H1 (cell line): ENCODE data around the gene TNFRSF18. TPM values are rescaled to one million over a fixed set of nuclear protein-coding genes. Genes with fewer than 3 reads are reported as not detected.

Experiments used
- CTCF ChIA-PET: fragments of 300-600 bp; sonication (Branson Sonifier 250); formaldehyde crosslinking; loops from one replicate; lab custom pipeline; 2021; ENCODE audit not compliant: partially characterized antibody; lab: Charles Lee
- POLR2A ChIA-PET: fragments of 300-600 bp; sonication (Branson Sonifier 250); formaldehyde crosslinking; loops from one replicate; lab custom pipeline; 2021; ENCODE audit warnings: inconsistent platforms; ENCODE audit not compliant: partially characterized antibody; lab: Charles Lee
- DNase-seq, 2 experiments: peaks; one replicate each; pipeline versions ENCODE4 v3.0.0 to v3.0.0-alpha.2; 2010 to 2022; ENCODE audit warnings: low spot score in 2 of 2, low read depth in 1 of 2, mixed read lengths in 1 of 2
- FAIRE-seq: peaks from 2 replicates; lab custom pipeline; 2011; peaks lifted over from hg19 to GRCh38; lab: Jason Lieb, UNC
- H2AFZ ChIP-seq: 2 replicates; pipeline ENCODE4 v1.8.1; 2012; ENCODE audit warnings: low read length, inconsistent platforms
- H2AK5ac ChIP-seq: 2 replicates; pipeline ENCODE4 v1.6.1; 2013; ENCODE audit warnings: low read depth, low read length
- H2BK120ac ChIP-seq: replicated peaks from 2 replicates; pipeline ENCODE3; 2013; ENCODE audit warnings: low read depth, low read length, inconsistent platforms
- H2BK12ac ChIP-seq: 2 replicates; pipeline ENCODE4 v1.6.1; 2013; ENCODE audit warnings: low read depth, low read length
- H2BK15ac ChIP-seq: 2 replicates; pipeline ENCODE4 v1.6.1; 2013; ENCODE audit warnings: low read length
- H2BK20ac ChIP-seq: 2 replicates; pipeline ENCODE4 v1.6.1; 2013; ENCODE audit warnings: low read length
- H2BK5ac ChIP-seq: 2 replicates; pipeline ENCODE4 v1.6.1; 2013; ENCODE audit warnings: low read depth, low read length
- H3K14ac ChIP-seq: 2 replicates; pipeline ENCODE4 v1.6.1; 2013; ENCODE audit warnings: inconsistent platforms; ENCODE audit not compliant: insufficient read length
- H3K18ac ChIP-seq: 2 replicates; pipeline ENCODE4 v1.6.1; 2013; ENCODE audit warnings: low read length; ENCODE audit errors: extremely low read depth
- H3K23ac ChIP-seq: 2 replicates; pipeline ENCODE4 v1.6.1; 2013; ENCODE audit warnings: inconsistent platforms; ENCODE audit not compliant: insufficient read length
- H3K23me2 ChIP-seq: 2 replicates; pipeline ENCODE4 v1.6.1; 2013; ENCODE audit warnings: low read depth, low read length
- H3K27ac ChIP-seq: 2 replicates; pipeline ENCODE4 v1.6.1; 2011; ENCODE audit warnings: low read depth, low read length, inconsistent platforms
- H3K27me3 ChIP-seq, 4 experiments: replicated peaks in 1 of 4; 1 replicate in 1 of 4; 2 replicates in 3 of 4; pipeline versions ENCODE4 v1.6.1 to v1.8.1; 2011 to 2013; ENCODE audit warnings: low read length in 3 of 4, mild to moderate bottlenecking in 3 of 4, inconsistent platforms in 2 of 4, mixed read lengths in 2 of 4, moderate library complexity in 1 of 4; ENCODE audit not compliant: control insufficient read depth in 3 of 4, insufficient read depth in 3 of 4; ENCODE audit errors: extremely low read depth in 1 of 4
- H3K36me3 ChIP-seq, 4 experiments: 2 replicates each; pipeline versions ENCODE4 v1.6.1 to v1.8.1; 2011 to 2013; ENCODE audit warnings: mild to moderate bottlenecking in 4 of 4, low read length in 3 of 4, moderate library complexity in 2 of 4, control low read depth in 1 of 4, inconsistent platforms in 1 of 4; ENCODE audit not compliant: insufficient read depth in 4 of 4, control insufficient read depth in 2 of 4
- H3K4ac ChIP-seq: replicated peaks from 2 replicates; pipeline ENCODE3; 2013; ENCODE audit warnings: low read length, low read depth, mixed read lengths, inconsistent platforms; ENCODE audit not compliant: insufficient read length
- H3K4me1 ChIP-seq, 4 experiments: replicated peaks in 1 of 4; 1 replicate in 1 of 4; 2 replicates in 3 of 4; pipeline versions ENCODE4 v1.6.1 to v1.8.1; 2011 to 2013; ENCODE audit warnings: low read length in 3 of 4, inconsistent platforms in 2 of 4, mixed read lengths in 1 of 4; ENCODE audit not compliant: insufficient read depth in 4 of 4, control insufficient read depth in 3 of 4
- H3K4me2 ChIP-seq, 2 experiments: 2 replicates each; pipeline versions ENCODE4 v1.6.1 to v1.8.1; 2011 to 2013; ENCODE audit warnings: low read depth in 2 of 2, low read length in 2 of 2, control low read depth in 1 of 2, inconsistent platforms in 1 of 2, mild to moderate bottlenecking in 1 of 2; ENCODE audit not compliant: insufficient read depth in 1 of 2
- H3K4me3 ChIP-seq, 4 experiments: fragments of 200-600, 300-600 bp in 1 of 4; sonication (generic), shearing (Covaris generic), sonication (Bioruptor Twin) in 1 of 4; 2 replicates each; pipeline versions ENCODE4 v1.5.1 to v1.8.1; 2011 to 2016; ENCODE audit warnings: low read length in 4 of 4, low read depth in 3 of 4, control low read depth in 2 of 4, inconsistent platforms in 2 of 4, mild to moderate bottlenecking in 2 of 4, mixed read lengths in 1 of 4, moderate library complexity in 1 of 4; ENCODE audit not compliant: insufficient read depth in 2 of 4; ENCODE audit errors: extremely low read depth in 1 of 4
- H3K56ac ChIP-seq: replicated peaks from 2 replicates; pipeline ENCODE3; 2013; ENCODE audit warnings: low read depth, mild to moderate bottlenecking, mixed read lengths, low read length, inconsistent platforms; ENCODE audit not compliant: insufficient read length
- H3K79me1 ChIP-seq: 2 replicates; pipeline ENCODE4 v1.6.1; 2013; ENCODE audit warnings: low read depth, low read length, control low read depth
- H3K79me2 ChIP-seq, 2 experiments: 2 replicates each; pipeline versions ENCODE4 v1.6.1 to v1.8.1; 2012 to 2013; ENCODE audit warnings: low read length in 2 of 2, mild to moderate bottlenecking in 2 of 2, inconsistent platforms in 1 of 2; ENCODE audit not compliant: insufficient read depth in 2 of 2, control insufficient read depth in 1 of 2
- H3K9ac ChIP-seq, 4 experiments: replicated peaks in 1 of 4; 1 replicate in 1 of 4; 2 replicates in 3 of 4; pipeline versions ENCODE4 v1.6.1 to v1.8.1; 2011 to 2013; ENCODE audit warnings: low read depth in 3 of 4, low read length in 3 of 4, control low read depth in 2 of 4, mild to moderate bottlenecking in 2 of 4, moderate library complexity in 2 of 4, inconsistent platforms in 1 of 4; ENCODE audit errors: extremely low read depth in 1 of 4
- H3K9me3 ChIP-seq, 2 experiments: 2 replicates each; pipeline versions ENCODE4 v1.6.1 to v1.8.1; 2012 to 2013; ENCODE audit warnings: mild to moderate bottlenecking in 2 of 2, moderate library complexity in 2 of 2, control low read depth in 1 of 2, inconsistent platforms in 1 of 2, low read depth in 1 of 2, low read length in 1 of 2, mixed read lengths in 1 of 2; ENCODE audit not compliant: insufficient read depth in 2 of 2
- H4K20me1 ChIP-seq, 2 experiments: replicated peaks in 1 of 2; 2 replicates each; pipeline versions ENCODE3 to v1.8.1; 2011 to 2013; ENCODE audit warnings: inconsistent platforms in 2 of 2, low read length in 2 of 2, mild to moderate bottlenecking in 1 of 2; ENCODE audit not compliant: insufficient read depth in 2 of 2, control insufficient read depth in 1 of 2
- H4K5ac ChIP-seq: 2 replicates; pipeline ENCODE4 v1.6.1; 2013; ENCODE audit warnings: low read length, low read depth, mixed read lengths, inconsistent platforms; ENCODE audit not compliant: insufficient read length
- H4K8ac ChIP-seq: 2 replicates; pipeline ENCODE4 v1.8.0; 2013; ENCODE audit warnings: mild to moderate bottlenecking, moderate library complexity, low read length, inconsistent platforms; ENCODE audit not compliant: insufficient read depth; ENCODE audit errors: extremely low read depth
- H4K91ac ChIP-seq: replicated peaks from 2 replicates; pipeline ENCODE3; 2013; ENCODE audit warnings: low read length, mixed read lengths, inconsistent platforms; ENCODE audit not compliant: insufficient read length
- ASH2L ChIP-seq: fragments of 200-600, 300-600 bp; sonication (generic); IDR thresholded peaks from one replicate; pipeline ENCODE4 v1.7.1; 2017; ENCODE audit warnings: low read length
- CEBPB ChIP-seq: IDR thresholded peaks from 2 replicates; pipeline ENCODE4 v1.6.1; 2012; ENCODE audit warnings: low read depth, low read length
- CREB1 ChIP-seq: IDR thresholded peaks from 2 replicates; pipeline ENCODE4 v1.6.1; 2012; ENCODE audit warnings: inconsistent platforms
- E2F6 ChIP-seq: IDR thresholded peaks from 2 replicates; pipeline ENCODE4 v1.6.1; 2012; ENCODE audit warnings: inconsistent platforms
- EP300 ChIP-seq, 2 experiments: IDR thresholded peaks; 1 replicate in 1 of 2; 2 replicates in 1 of 2; pipeline ENCODE4 v1.6.1; 2011 to 2012; ENCODE audit warnings: low read depth in 2 of 2, low read length in 2 of 2, mild to moderate bottlenecking in 2 of 2, borderline replicate concordance in 1 of 2, inconsistent platforms in 1 of 2, moderate library complexity in 1 of 2
- GABPA ChIP-seq: IDR thresholded peaks from 2 replicates; pipeline ENCODE4 v1.6.1; 2011; ENCODE audit warnings: mild to moderate bottlenecking, low read length, moderate library complexity, borderline replicate concordance; ENCODE audit not compliant: insufficient read depth
- JUN ChIP-seq: IDR thresholded peaks from 2 replicates; pipeline ENCODE4 v1.6.1; 2011; ENCODE audit warnings: low read depth, mild to moderate bottlenecking, improper control_type of control experiment, low read length
- NRF1 ChIP-seq: IDR thresholded peaks from 2 replicates; pipeline ENCODE4 v1.6.1; 2011; ENCODE audit warnings: mild to moderate bottlenecking, low read depth, low read length, improper control_type of control experiment
- POLR2AphosphoS5 ChIP-seq: IDR thresholded peaks from 2 replicates; pipeline ENCODE4 v1.6.1; 2011; ENCODE audit warnings: low read depth, low read length
- SAP30 ChIP-seq: fragments of 300-600 bp; sonication (generic); IDR thresholded peaks from 2 replicates; pipeline ENCODE4 v1.7.1; 2012; ENCODE audit warnings: low read length, moderate library complexity, mild to moderate bottlenecking, inconsistent platforms; ENCODE audit not compliant: insufficient read depth, insufficient replicate concordance
- SIRT6 ChIP-seq: IDR thresholded peaks from one replicate; pipeline ENCODE4 v1.7.1; 2012; ENCODE audit warnings: low read length, inconsistent platforms
- SIX5 ChIP-seq: IDR thresholded peaks from 2 replicates; pipeline ENCODE4 v1.6.1; 2011; ENCODE audit warnings: mild to moderate bottlenecking, low read depth, low read length
- TEAD4 ChIP-seq: IDR thresholded peaks from 2 replicates; pipeline ENCODE4 v1.6.1; 2012; ENCODE audit warnings: low read depth, low read length, inconsistent platforms, mixed read lengths
- WGBS, 2 experiments: shearing (Covaris generic) in 1 of 2; methylation state at CpG; one replicate each; pipeline versions ENCODE4 v1.1.6 to v1.1.7; 2013 to 2015; ENCODE audit warnings: low lambda C conversion rate in 2 of 2, mixed read lengths in 2 of 2, inconsistent platforms in 1 of 2, low coverage in 1 of 2, missing lambda C conversion rate in 1 of 2; ENCODE audit not compliant: insufficient replicate concordance in 2 of 2, insufficient coverage in 1 of 2, insufficient read length in 1 of 2; ENCODE audit errors: extremely low coverage in 1 of 2, missing lambda C conversion rate in 1 of 2; 5-methylcytosine and 5-hydroxymethylcytosine counted together
- polyA plus RNA-seq, 7 experiments: library from polyadenylated mRNA; depleted of rRNA in 3 of 7; stranded (reverse) in 5 of 7; unstranded in 2 of 7; fragments of >200 nt in 5 of 7; fragments of 200-250 nt in 2 of 7; gene quantifications; 1 replicate in 5 of 7; 2 replicates in 1 of 7; 4 replicates in 1 of 7; pipeline versions ENCODE4 v1.2.1 to v1.2.3, GENCODE V29; 2011 to 2013; ENCODE audit warnings: missing spikeins in 2 of 7, mixed read lengths in 2 of 7
- total RNA-seq: library from RNA; stranded (reverse); fragmentation: NEBNext Ultra II Directional; extraction: Animal tissue kit (Norgen Biotek cat#: 25700); gene quantifications from 2 replicates; pipeline ENCODE4 v1.2.1, GENCODE V29; 2021

Gene TNFRSF18
- total and polyA plus RNA-seq, 2 of the 8 experiments (the other 6 are each of a cell fraction or from before 2014, with no cell fraction given), result 1.5 to 2.5 TPM

- FAIRE-seq, result no peak
- Histone ChIP-seq H3K27me3 (peaks cover 2 to 19% (median 11%) of the 10 kb centered on the region in 4 experiments; a peak in 6 of 7 replicates), H3K9ac (no peak overlapping the region)
These were observed 37.9 kb upstream of the TNFRSF18 start for GRCh38 chr1:1244192-1244811.

More at GRCh38 chr1:1244192-1244811, 37.9 kb upstream of the TNFRSF18 start:
- no peak overlapping the region for H4K91ac ChIP-seq
- no peak overlapping the region for H2BK5ac ChIP-seq
- no peak for DNase-seq
- H4K8ac ChIP-seq, result peak overlapping the region; percentile 25; the same call in 1 of the 2 replicates
- ChIA-PET CTCF (interaction anchor here (1.1 kb wide), 2 partner anchors 20 to 122 kb away, joined by 3 to 5 read pairs; no protein-coding TSS in a partner anchor), POLR2A (interaction anchor here (0.8 kb wide), 1 partner anchor 213 kb away, joined by 3 read pairs; no protein-coding TSS in a partner anchor)
- no peak overlapping the region for H3K23ac ChIP-seq
- H2BK120ac ChIP-seq, result no peak overlapping the region
- H3K4me1 ChIP-seq, result peaks cover 0 to 10% (median 1%) of the 10 kb centered on the region in 4 experiments; a peak in 5 of 7 replicates
- no peak overlapping the region for H3K4me2 ChIP-seq
- TF ChIP-seq NRF1, result no peak
- TF ChIP-seq JUN, result no peak
- TF ChIP-seq POLR2AphosphoS5, result no peak
- no peak for TF ChIP-seq TEAD4
- TF ChIP-seq SAP30, result no peak
- no peak for TF ChIP-seq CREB1
- TF ChIP-seq EP300 (IDR thresholded peaks at IDR 0.05; ENCODE audit: borderline replicate concordance in 1 of 2, low read depth in 2 of 2, low read length in 2 of 2), result no peak
- TF ChIP-seq ASH2L, result no peak
- no peak for TF ChIP-seq CEBPB
- no peak for TF ChIP-seq SIX5
- TF ChIP-seq GABPA, result no peak
- no peak for TF ChIP-seq E2F6
- no peak for TF ChIP-seq SIRT6
- H3K27ac ChIP-seq, result no peak overlapping the region
- H2BK20ac ChIP-seq, result no peak overlapping the region
- peaks cover 4 to 9% of the 10 kb centered on the region in 2 experiments for H4K20me1 ChIP-seq
- no peaks in the 10 kb centered on the region for H3K9me3 ChIP-seq
- no peaks in the 10 kb centered on the region for H3K79me1 ChIP-seq
- no peaks in the 10 kb centered on the region for H3K36me3 ChIP-seq
- no peak overlapping the region for H3K4ac ChIP-seq
- H2AK5ac ChIP-seq, result no peak overlapping the region
- no peaks in the 10 kb centered on the region; the same call in 1 of the 2 replicates for H3K23me2 ChIP-seq
- no peaks in the 10 kb centered on the region; a peak in 1 of 4 replicates for H3K79me2 ChIP-seq
- no peak overlapping the region for H3K18ac ChIP-seq
- 94% methylated on average over 19 of the region's 30 CpGs; no CpG with 5 or more reads in 1 of the 2 experiments for WGBS, 2 experiments
- H2BK15ac ChIP-seq, result no peak overlapping the region
- no peak overlapping the region for H3K4me3 ChIP-seq
- H4K5ac ChIP-seq, result no peak overlapping the region
- no peak overlapping the region for H2BK12ac ChIP-seq
- H3K56ac ChIP-seq, result no peak overlapping the region
- H2AFZ ChIP-seq, result no peak overlapping the region
- no peak overlapping the region for H3K14ac ChIP-seq
